Stomach (tissue), 9 donors: ENCODE data around the gene ZNRF3. TPM values are rescaled to one million over a fixed set of nuclear protein-coding genes. Genes with fewer than 3 reads are reported as not detected.
"Not testable (repeated sequence)": the region's sequence is repeated elsewhere in the genome, so short reads cannot be mapped to it uniquely, and the experiment has no call there.

Experiments
- DNase-seq, 2 donors: peaks; one replicate each; pipeline versions ENCODE4 v3.0.0 to v3.0.0-alpha.2; 2013 to 2019
- H3K27ac ChIP-seq, 5 donors: fragments of 200-600 bp in 4 of 5; sonication (generic) in 4 of 5; one replicate each; pipeline ENCODE4 v1.5.1; 2013 to 2019; ENCODE audit warnings: mild to moderate bottlenecking in 1 of 5, moderate library complexity in 1 of 5
- H3K27me3 ChIP-seq, 3 donors: fragments of 200-600 bp; sonication (generic); one replicate each; pipeline ENCODE4 v1.5.1; 2017 to 2019; ENCODE audit warnings: mixed run types in 1 of 3
- H3K36me3 ChIP-seq, 4 donors: fragments of 200-600 bp; sonication (generic); 1 replicate in 3 of 4; 2 replicates in 1 of 4; pipeline ENCODE4 v1.5.1; 2016 to 2019
- H3K4me1 ChIP-seq, 4 donors: fragments of 200-600 bp; sonication (generic); one replicate each; pipeline ENCODE4 v1.5.1; 2016 to 2019
- H3K4me3 ChIP-seq, 4 donors: fragments of 200-600 bp; sonication (generic) in 3 of 4; one replicate each; pipeline ENCODE4 v1.5.1; 2016 to 2019; ENCODE audit warnings: mild to moderate bottlenecking in 1 of 4
- H3K9me3 ChIP-seq, 4 donors: fragments of 200-600 bp; sonication (generic); one replicate each; pipeline ENCODE4 v1.5.1; 2016 to 2019
- EP300 ChIP-seq: sonication (generic); formaldehyde crosslinking; IDR thresholded peaks from one replicate; pipeline ENCODE4 v1.6.1; 2017; ENCODE audit warnings: antibody characterized with exemption
- POLR2A ChIP-seq, 4 donors: fragments of 450-650 bp; IDR thresholded peaks; one replicate each; pipeline ENCODE4 v1.6.1; 2016; ENCODE audit warnings: antibody characterized with exemption in 4 of 4, control low read depth in 2 of 4, mild to moderate bottlenecking in 1 of 4, moderate library complexity in 1 of 4
- POLR2AphosphoS5 ChIP-seq, 3 donors: sonication (generic); formaldehyde crosslinking; IDR thresholded peaks; one replicate each; pipeline ENCODE4 v1.6.1; 2016; ENCODE audit warnings: antibody characterized with exemption in 3 of 3
- WGBS, 5 donors: extraction: QIAGEN DNeasy Blood & Tissue Kit in 3 of 5; methylation state at CpG; one replicate each; pipeline versions ENCODE4 v1.1.5 to v1.1.7; 2013 to 2018; 5-methylcytosine and 5-hydroxymethylcytosine counted together
- intact Hi-C: fragments of 100-400 bp; cut with DNase I; formaldehyde crosslinking; loops from one replicate; pipeline ENCODE4 v1.15.1; 2023; ENCODE audit warnings: low total_unique reads
- polyA plus RNA-seq, 3 donors: library from polyadenylated mRNA; stranded (reverse); fragments of 200-250 nt; gene quantifications; one replicate each; pipeline ENCODE4 v1.2.3, GENCODE V29; 2013
- total RNA-seq, 5 donors: library from RNA; depleted of rRNA; stranded (reverse); fragments of >200 nt; gene quantifications; one replicate each; pipeline versions ENCODE4 v1.1.0 to v1.2.3, GENCODE V29; 2014 to 2016
- TF ChIP-seq, protein P1 (sequence below), 7 experiments: fragments of 450-650 bp in 4 of 7; fragments of 200-600 bp in 3 of 7; sonication (generic) in 3 of 7; IDR thresholded peaks; one replicate each; pipeline ENCODE4 v1.5.1; 2016 to 2019; ENCODE audit warnings: antibody characterized with exemption in 7 of 7, control low read depth in 2 of 7, mild to moderate bottlenecking in 1 of 7
- donor health status: healthy with polysubstance abuse.
- donor health status: Bipolar disorder and iron deficiency.
- donor health status: healthy.

The ZNRF3 gene
- total and polyA plus RNA-seq, 8 donors, result 1.4 to 52.7 (median 3.6) TPM

DNA sequence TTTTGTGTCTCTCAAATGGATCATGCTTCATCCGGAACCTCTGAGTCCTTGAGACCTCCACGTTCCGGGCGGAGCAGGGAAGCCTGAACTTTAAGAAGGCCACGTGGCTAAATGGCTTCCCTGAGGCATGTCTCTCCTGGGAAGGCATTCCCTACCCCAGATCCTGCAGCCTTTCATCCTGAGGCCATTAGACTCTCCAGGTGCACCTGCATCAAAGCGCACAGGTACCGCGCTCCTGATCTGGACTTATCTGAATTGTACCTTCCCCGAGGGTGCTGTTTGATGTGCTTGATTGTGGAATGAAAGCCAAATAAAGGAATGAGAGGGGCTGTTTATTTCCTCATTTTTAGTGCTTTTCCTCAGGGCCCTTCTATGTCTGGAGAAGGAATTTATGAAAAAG lies 155.8 kb downstream of the ZNRF3 start:
- Histone ChIP-seq H3K36me3 (peaks cover 0 to 17% (median 0%) of the 10 kb centered on the region in 4 donors), H3K27me3 (no peaks in the 10 kb centered on the region), H3K27ac (peak overlapping the region in 3 of 5 donors; percentile 24 to 59 (median 38)), H3K9me3 (no peaks in the 10 kb centered on the region), H3K4me3 (no peak overlapping the region), H3K4me1 (peaks cover 15 to 44% (median 25%) of the 10 kb centered on the region in 4 donors)
- DNase-seq, result peak in 1 of 2 donors; percentile 55
- intact Hi-C loops, result loop anchor here (10.0 kb wide), 2 partner anchors 64 to 154 kb away; partner anchors contain the start of gene ZNRF3
- no peak for TF ChIP-seq POLR2A (IDR thresholded peaks at IDR 0.05)
- TF ChIP-seq EP300, result no peak
- TF ChIP-seq, protein P1, sequence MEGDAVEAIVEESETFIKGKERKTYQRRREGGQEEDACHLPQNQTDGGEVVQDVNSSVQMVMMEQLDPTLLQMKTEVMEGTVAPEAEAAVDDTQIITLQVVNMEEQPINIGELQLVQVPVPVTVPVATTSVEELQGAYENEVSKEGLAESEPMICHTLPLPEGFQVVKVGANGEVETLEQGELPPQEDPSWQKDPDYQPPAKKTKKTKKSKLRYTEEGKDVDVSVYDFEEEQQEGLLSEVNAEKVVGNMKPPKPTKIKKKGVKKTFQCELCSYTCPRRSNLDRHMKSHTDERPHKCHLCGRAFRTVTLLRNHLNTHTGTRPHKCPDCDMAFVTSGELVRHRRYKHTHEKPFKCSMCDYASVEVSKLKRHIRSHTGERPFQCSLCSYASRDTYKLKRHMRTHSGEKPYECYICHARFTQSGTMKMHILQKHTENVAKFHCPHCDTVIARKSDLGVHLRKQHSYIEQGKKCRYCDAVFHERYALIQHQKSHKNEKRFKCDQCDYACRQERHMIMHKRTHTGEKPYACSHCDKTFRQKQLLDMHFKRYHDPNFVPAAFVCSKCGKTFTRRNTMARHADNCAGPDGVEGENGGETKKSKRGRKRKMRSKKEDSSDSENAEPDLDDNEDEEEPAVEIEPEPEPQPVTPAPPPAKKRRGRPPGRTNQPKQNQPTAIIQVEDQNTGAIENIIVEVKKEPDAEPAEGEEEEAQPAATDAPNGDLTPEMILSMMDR (IDR thresholded peaks at IDR 0.05), result no peak
- no peak for TF ChIP-seq POLR2AphosphoS5 (IDR thresholded peaks at IDR 0.05)
- WGBS, 5 donors, result 35 to 72% (median 53%) methylated on average over 9 of the region's 9 CpGs

DNA sequence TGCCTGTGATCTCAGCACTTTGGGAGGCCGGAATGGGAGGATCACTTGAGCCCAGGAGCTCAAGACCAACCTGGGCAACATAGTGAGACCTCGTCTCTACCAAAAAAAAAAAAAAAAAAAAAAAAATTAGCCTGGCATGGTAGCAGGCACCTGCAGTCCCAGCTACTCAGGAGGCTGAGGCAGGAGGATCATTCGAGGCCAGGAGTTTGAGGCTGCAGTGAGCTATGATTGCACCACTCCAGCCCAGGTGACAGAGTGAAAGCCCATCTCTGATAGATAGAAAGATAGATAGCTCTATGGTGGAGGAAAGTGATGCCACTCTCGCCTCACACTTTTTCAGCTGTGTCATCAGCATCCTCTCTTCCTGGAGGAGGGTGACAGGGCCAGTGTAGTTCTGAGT lies 156.3 kb downstream of the ZNRF3 start:
- 83 to 95% (median 84%) methylated on average over 4 of the region's 4 CpGs for WGBS, 5 donors
- H3K27me3 ChIP-seq, result not testable (repeated sequence)
- intact Hi-C loops, result loop anchor here (5.0 to 10.0 kb wide), 4 partner anchors 65 to 187 kb away; partner anchors contain the start of gene ZNRF3

DNA sequence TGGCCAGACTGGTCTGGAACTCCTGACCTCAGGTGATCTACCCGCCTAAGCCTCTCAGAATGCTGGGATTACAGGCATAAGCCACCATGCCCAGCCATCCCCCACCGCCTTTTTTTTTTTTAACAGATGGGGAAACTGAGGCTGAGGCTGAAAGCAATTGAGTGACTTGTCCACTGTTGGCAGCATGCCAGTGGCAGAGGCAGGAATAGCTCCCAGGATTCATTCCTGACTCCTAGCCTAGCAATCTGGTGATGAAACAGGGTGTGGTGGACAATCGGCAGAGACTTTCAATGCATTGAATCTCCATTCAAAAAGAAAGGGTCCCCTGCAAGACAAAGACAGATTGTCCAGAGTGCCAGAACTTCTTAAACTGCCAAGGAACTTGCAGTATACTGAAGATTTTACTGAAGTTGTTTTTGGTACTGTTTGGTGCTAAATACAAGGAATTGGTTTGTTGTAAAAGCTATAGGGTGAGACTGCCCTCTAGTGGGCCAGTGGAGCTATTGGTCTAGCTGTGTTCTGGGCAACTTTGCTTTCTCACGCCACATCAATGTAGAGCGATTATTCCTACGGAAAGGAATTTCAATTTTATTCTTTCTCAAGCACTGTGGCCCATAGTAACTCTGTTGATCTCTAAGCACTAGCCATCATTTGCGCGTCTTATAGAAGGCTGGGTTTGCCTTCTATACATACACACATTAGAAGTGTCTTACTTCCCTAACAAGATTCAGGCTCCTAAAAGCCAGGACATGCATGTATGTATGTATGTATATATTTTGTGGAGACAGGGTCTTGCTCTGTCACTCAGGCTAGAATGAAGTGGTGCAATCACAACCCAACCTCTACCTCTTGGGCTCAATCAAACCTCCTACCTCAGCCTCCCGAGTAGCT lies 157.3 kb downstream of the ZNRF3 start:
- Histone ChIP-seq H3K27ac (peak overlapping the region in 3 of 5 donors; percentile 46 to 67 (median 50)), H3K27me3 (no peaks in the 10 kb centered on the region), H3K4me3 (no peak overlapping the region), H3K36me3 (peaks cover 4 to 31% (median 10%) of the 10 kb centered on the region in 4 donors), H3K4me1 (peaks cover 15 to 49% (median 23%) of the 10 kb centered on the region in 4 donors), H3K9me3 (no peaks in the 10 kb centered on the region)
- WGBS, 5 donors, result 27 to 33% (median 29%) methylated on average over 9 of the region's 9 CpGs
- intact Hi-C loops, result loop anchor here (5.0 to 10.0 kb wide), 2 partner anchors 104 to 188 kb away; no protein-coding TSS in a partner anchor
- DNase-seq, result peak; percentile 74 to 94
- TF ChIP-seq POLR2A (IDR thresholded peaks at IDR 0.05) (no peak), POLR2AphosphoS5 (IDR thresholded peaks at IDR 0.05) (peak in 1 of 3 donors; percentile 54)
- TF ChIP-seq, protein P1 (IDR thresholded peaks at IDR 0.05), result peak in 6 of 7 experiments; percentile 43 to 96 (median 96)

More for the DNA sequence above, 156.3 kb downstream of the ZNRF3 start:
- not testable (repeated sequence) for H3K9me3 ChIP-seq, DNase-seq, H3K4me3 ChIP-seq
- peaks cover 0 to 22% (median 3%) of the 10 kb centered on the region in 4 donors for H3K36me3 ChIP-seq
- peaks cover 15 to 49% (median 25%) of the 10 kb centered on the region in 4 donors for H3K4me1 ChIP-seq
- peak overlapping the region in 2 of 5 donors; percentile 19 to 59 for H3K27ac ChIP-seq

DNA sequence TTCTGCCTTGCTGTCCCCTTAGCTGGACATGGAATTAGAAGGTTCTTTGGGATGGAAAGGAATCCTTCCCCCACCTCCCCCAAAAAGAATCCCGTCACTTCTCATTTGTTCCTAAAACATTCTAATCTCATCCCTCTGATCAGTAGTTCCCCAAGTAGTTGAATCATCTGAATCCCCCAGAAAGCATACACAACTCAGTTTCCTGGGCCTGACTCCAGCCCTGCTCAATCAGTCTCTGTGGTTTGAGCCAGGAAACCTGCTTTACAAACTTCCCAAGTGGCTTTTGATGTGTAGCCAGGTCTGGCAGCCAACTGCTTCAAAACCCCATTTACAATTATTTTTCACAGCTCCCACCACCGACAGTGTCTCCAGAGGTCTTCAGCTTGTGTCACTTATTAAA lies 158.0 kb downstream of the ZNRF3 start:
- TF ChIP-seq EP300 (no peak), POLR2A (IDR thresholded peaks at IDR 0.05) (no peak), POLR2AphosphoS5 (IDR thresholded peaks at IDR 0.05) (no peak)
- TF ChIP-seq, protein P1 (IDR thresholded peaks at IDR 0.05), result no peak
- Histone ChIP-seq H3K4me1 (peaks cover 15 to 49% (median 23%) of the 10 kb centered on the region in 4 donors), H3K4me3 (no peak overlapping the region), H3K36me3 (peaks cover 8 to 39% (median 18%) of the 10 kb centered on the region in 4 donors), H3K27me3 (no peaks in the 10 kb centered on the region), H3K27ac (peak overlapping the region in 4 of 5 donors; percentile 29 to 67 (median 48)), H3K9me3 (no peaks in the 10 kb centered on the region)
- DNase-seq, result peak; percentile 49 to 53
- intact Hi-C loops, result loop anchor here (5.0 to 10.0 kb wide), 2 partner anchors 103 to 189 kb away; no protein-coding TSS in a partner anchor
- 11 to 32% (median 15%) methylated on average over 2 of the region's 2 CpGs for WGBS, 5 donors
